ENCODE data around the gene CACFD1. TPM values are rescaled to one million over a fixed set of nuclear protein-coding genes. Genes with fewer than 3 reads are reported as not detected.

Gene CACFD1
- total RNA-seq, 1 experiment from 2014 or later: 1.5 TPM

DNA sequence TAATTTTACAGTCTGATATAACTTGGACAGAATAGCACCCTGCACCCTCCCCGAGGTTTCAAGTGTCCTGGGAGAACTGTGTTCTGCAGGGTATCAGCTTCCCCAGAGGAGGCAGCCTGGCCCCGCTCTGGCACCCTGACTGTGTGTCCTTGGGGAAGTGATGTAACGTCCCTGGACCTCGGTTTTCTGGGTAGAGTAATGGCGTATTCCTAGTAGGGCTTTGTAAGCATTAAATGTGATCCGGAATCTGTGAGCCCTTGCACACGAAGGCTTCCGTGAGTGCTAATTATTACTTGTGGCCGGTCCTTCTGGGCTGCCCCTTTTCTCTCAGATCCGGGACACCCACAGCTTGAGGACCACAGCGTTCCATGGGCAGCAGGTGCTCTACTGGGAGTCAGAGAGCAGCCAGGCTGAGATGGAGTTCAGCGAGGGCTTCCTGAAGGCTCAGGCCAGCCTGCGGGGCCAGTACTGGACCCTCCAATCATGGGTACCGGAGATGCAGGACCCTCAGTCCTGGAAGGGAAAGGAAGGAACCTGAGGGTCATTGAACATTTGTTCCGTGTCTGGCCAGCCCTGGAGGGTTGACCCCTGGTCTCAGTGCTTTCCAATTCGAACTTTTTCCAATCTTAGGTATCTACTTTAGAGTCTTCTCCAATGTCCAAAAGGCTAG, 1.0 kb upstream of the CACFD1 start:
- intact Hi-C loops (cut with micrococcal nuclease): no loop called here
- ChIA-PET POLR2A (interaction anchor here (0.6 to 2.3 kb wide), 10 partner anchors 9 to 1155 kb away, joined by 3 to 16 read pairs (median 7); partner anchors contain the start of genes GTF3C5, MED22, REXO4 and RPL7A), CTCF (interaction anchor here (0.6 kb wide), 2 partner anchors 86 to 436 kb away, joined by 3 read pairs; no protein-coding TSS in a partner anchor)
- Mint-ChIP-seq H3K36me3 (ENCODE audit: insufficient read depth, unreplicated experiment) (no peaks in the 10 kb centered on the region), H3K27ac (ENCODE audit: low read depth, unreplicated experiment) (no peak overlapping the region), H3K4me3 (ENCODE audit: unreplicated experiment) (peak overlapping the region; percentile 92), H3K4me1 (ENCODE audit: insufficient read depth, unreplicated experiment) (no peaks in the 10 kb centered on the region), H3K9me3 (ENCODE audit: unreplicated experiment) (no peaks in the 10 kb centered on the region), H3K27me3 (ENCODE audit: insufficient read depth, unreplicated experiment) (no peaks in the 10 kb centered on the region)
- BruUV-seq (replicated peaks): no TSS peak
- DNase-seq (ENCODE audit: unreplicated experiment): no peak
- TF ChIP-seq CTCF (IDR thresholded peaks at IDR 0.05; ENCODE audit: unreplicated experiment): no peak

DNA sequence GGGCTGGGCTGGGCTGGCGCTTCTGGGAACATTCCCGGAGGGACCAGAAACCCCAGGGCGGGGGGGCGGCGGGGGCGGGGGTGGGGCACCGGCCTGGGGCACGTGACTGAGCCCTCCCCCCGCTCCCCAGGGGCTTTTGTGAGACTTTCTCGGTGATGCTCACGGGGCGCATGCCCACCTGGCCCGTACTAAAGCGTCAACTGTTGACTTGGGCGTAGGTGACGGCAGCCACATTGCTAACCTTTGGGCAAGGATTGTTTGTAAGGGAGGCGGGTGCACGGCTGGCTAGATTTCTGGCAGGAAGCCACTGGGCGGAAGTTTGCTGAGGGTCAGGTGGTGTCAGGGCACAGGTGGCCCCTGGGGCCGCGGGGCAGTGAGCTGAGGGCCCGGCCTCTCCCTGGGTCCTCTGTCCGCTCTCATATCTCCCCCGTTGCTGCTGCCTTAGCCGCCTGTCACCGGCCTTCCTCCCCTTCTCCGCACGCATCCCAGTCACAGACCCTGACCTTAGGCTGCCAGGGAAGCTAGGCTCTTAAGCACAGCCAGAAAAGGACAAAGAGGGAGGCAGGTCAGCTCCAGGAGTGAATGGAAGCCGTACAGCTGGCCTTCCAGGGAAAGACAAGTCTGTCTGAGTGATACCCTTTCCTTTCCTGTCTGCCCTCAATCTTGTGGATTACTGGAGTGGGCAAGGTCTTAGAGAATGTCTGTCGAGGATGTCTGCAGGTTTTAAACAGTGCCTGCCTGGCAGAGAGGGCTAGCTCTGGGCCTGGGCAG, 812 bp downstream of the CACFD1 start:
- H3K27me3 Mint-ChIP-seq (ENCODE audit: insufficient read depth, unreplicated experiment): no peaks in the 10 kb centered on the region
- intact Hi-C loops (cut with micrococcal nuclease): no loop called here
- peak overlapping the region; percentile 89 for H3K27ac Mint-ChIP-seq (ENCODE audit: low read depth, unreplicated experiment)
- no peaks in the 10 kb centered on the region for H3K9me3 Mint-ChIP-seq (ENCODE audit: unreplicated experiment)
- no TSS peak for BruUV-seq (replicated peaks)
- TF ChIP-seq CTCF (IDR thresholded peaks at IDR 0.05; ENCODE audit: unreplicated experiment): no peak
- ChIA-PET POLR2A (interaction anchor here (1.1 to 2.3 kb wide), 4 partner anchors 24 to 109 kb away, joined by 4 to 16 read pairs (median 8); partner anchors contain the start of genes REXO4, SURF1 and SURF2), CTCF (interaction anchor here (0.6 kb wide), 2 partner anchors 107 to 579 kb away, joined by 3 read pairs; no protein-coding TSS in a partner anchor)
- H3K4me3 Mint-ChIP-seq (ENCODE audit: unreplicated experiment): peak overlapping the region; percentile 92
- peak; percentile 9 for DNase-seq (ENCODE audit: unreplicated experiment)
- no peaks in the 10 kb centered on the region for H3K4me1 Mint-ChIP-seq (ENCODE audit: insufficient read depth, unreplicated experiment)
- no peaks in the 10 kb centered on the region for H3K36me3 Mint-ChIP-seq (ENCODE audit: insufficient read depth, unreplicated experiment)

GRCh38 chr9:133461975-133462374, 2.2 kb downstream of the CACFD1 start:
- no peak for DNase-seq (ENCODE audit: unreplicated experiment)
- Mint-ChIP-seq H3K4me3 (ENCODE audit: unreplicated experiment) (no peak overlapping the region), H3K27ac (ENCODE audit: low read depth, unreplicated experiment) (no peak overlapping the region), H3K4me1 (ENCODE audit: insufficient read depth, unreplicated experiment) (no peaks in the 10 kb centered on the region), H3K36me3 (ENCODE audit: insufficient read depth, unreplicated experiment) (no peaks in the 10 kb centered on the region), H3K9me3 (ENCODE audit: unreplicated experiment) (no peaks in the 10 kb centered on the region), H3K27me3 (ENCODE audit: insufficient read depth, unreplicated experiment) (no peaks in the 10 kb centered on the region)
- TF ChIP-seq CTCF (IDR thresholded peaks at IDR 0.05; ENCODE audit: unreplicated experiment): no peak
- CTCF ChIA-PET: no interaction called here
- intact Hi-C loops (cut with micrococcal nuclease): no loop called here
- no TSS peak for BruUV-seq (replicated peaks)
- POLR2A ChIA-PET: no interaction called here

- ChIA-PET POLR2A (no interaction called here), CTCF (interaction anchor here (0.6 to 1.2 kb wide), 4 partner anchors 10 to 103 kb away, joined by 3 read pairs; no protein-coding TSS in a partner anchor)
- H3K36me3 Mint-ChIP-seq (ENCODE audit: insufficient read depth, unreplicated experiment): no peaks in the 10 kb centered on the region
- DNase-seq (ENCODE audit: unreplicated experiment): peak; percentile 42
- H3K27ac Mint-ChIP-seq (ENCODE audit: low read depth, unreplicated experiment): no peak overlapping the region
- intact Hi-C loops (cut with micrococcal nuclease): no loop called here
- H3K4me3 Mint-ChIP-seq (ENCODE audit: unreplicated experiment): no peak overlapping the region
- no peaks in the 10 kb centered on the region for H3K9me3 Mint-ChIP-seq (ENCODE audit: unreplicated experiment)
- TF ChIP-seq CTCF (IDR thresholded peaks at IDR 0.05; ENCODE audit: unreplicated experiment): no peak
- no peaks in the 10 kb centered on the region for H3K4me1 Mint-ChIP-seq (ENCODE audit: insufficient read depth, unreplicated experiment)
- BruUV-seq (replicated peaks): no TSS peak
- no peaks in the 10 kb centered on the region for H3K27me3 Mint-ChIP-seq (ENCODE audit: insufficient read depth, unreplicated experiment)
Measured at GRCh38 chr9:133463234-133463863, 3.6 kb downstream of the CACFD1 start.

Measured in MCF 10A (cell line).